Activated CD4-positive, alpha-beta memory T cell treated with anti-CD3 and anti-CD28 coated beads for 36 hours (primary cell): Measurements from ENCODE around the gene GPS1. TPM values are rescaled to one million over a fixed set of nuclear protein-coding genes. Genes with fewer than 3 reads are reported as not detected.

Experiments
- CTCF ChIA-PET: fragments of 350-600 bp; sonication (Branson Sonifier 250); formaldehyde crosslinking; loops from one replicate; lab custom pipeline; 2021; ENCODE audit warnings: antibody characterized with exemption, inconsistent platforms; lab: Charles Lee
- POLR2A ChIA-PET: fragments of 350-600 bp; sonication (Branson Sonifier 250); formaldehyde crosslinking; loops from one replicate; lab custom pipeline; 2021; ENCODE audit warnings: antibody characterized with exemption; lab: Charles Lee
- DNase-seq: peaks from one replicate; pipeline ENCODE4 v3.0.0-alpha.2; 2020
- H3K27ac Mint-ChIP-seq: one replicate; pipeline ENCODE4 v1.8.0; 2021; ENCODE audit warnings: mixed read lengths
- H3K27me3 Mint-ChIP-seq: one replicate; pipeline ENCODE4 v1.8.0; 2021; ENCODE audit warnings: mixed read lengths
- H3K36me3 Mint-ChIP-seq: one replicate; pipeline ENCODE4 v1.8.0; 2021; ENCODE audit warnings: mixed read lengths
- H3K4me1 Mint-ChIP-seq: one replicate; pipeline ENCODE4 v1.8.0; 2021; ENCODE audit warnings: low read depth, mixed read lengths
- H3K4me3 Mint-ChIP-seq: one replicate; pipeline ENCODE4 v1.8.0; 2021; ENCODE audit warnings: mild to moderate bottlenecking, mixed read lengths
- H3K9me3 Mint-ChIP-seq: one replicate; pipeline ENCODE4 v1.8.0; 2021; ENCODE audit warnings: mixed read lengths
- intact Hi-C: fragments of 100-400 bp; cut with micrococcal nuclease; formaldehyde crosslinking; loops from one replicate; pipeline ENCODE4 v1.15.1; 2023
- total RNA-seq, 2 experiments: library from RNA; stranded (reverse); gene quantifications; one replicate each; pipeline ENCODE4 v1.2.3, GENCODE V29; 2021

GPS1 gene
- total RNA-seq, 2 experiments from 2014 or later: 86.8 to 89.1 TPM

- Mint-ChIP-seq H3K27me3 (no peaks in the 10 kb centered on the region), H3K4me3 (peak overlapping the region; percentile 72), H3K36me3 (peaks cover 2% of the 10 kb centered on the region), H3K27ac (peak overlapping the region; percentile 23), H3K9me3 (no peaks in the 10 kb centered on the region), H3K4me1 (peaks cover 9% of the 10 kb centered on the region)
- ChIA-PET POLR2A (interaction anchor here (1.0 kb wide), 1 partner anchor 12 kb away, joined by 3 read pairs; the partner anchor contains the start of genes GPS1 and RFNG), CTCF (interaction anchor here (4.4 kb wide), 1 partner anchor 33 kb away, joined by 17 read pairs; no protein-coding TSS in a partner anchor)
- intact Hi-C loops: loop anchor here (10.0 kb wide), 1 partner anchor 91 kb away; no protein-coding TSS in a partner anchor
- no peak for DNase-seq
Measured at GRCh38 chr17:82063424-82064415, 12.0 kb downstream of the GPS1 start.

GRCh38 chr17:82064433-82065192 is 12.9 kb downstream of the GPS1 start:
- POLR2A ChIA-PET: interaction anchor here (1.0 to 2.3 kb wide), 4 partner anchors 13 to 29 kb away, joined by 3 to 5 read pairs (median 4); partner anchors contain the start of genes DCXR, GPS1 and RFNG
- intact Hi-C loops: loop anchor here (10.0 kb wide), 1 partner anchor 90 kb away; no protein-coding TSS in a partner anchor

GRCh38 chr17:82065193-82065637 is 13.5 kb downstream of the GPS1 start:
- peaks cover 2% of the 10 kb centered on the region for H3K36me3 Mint-ChIP-seq
- no peaks in the 10 kb centered on the region for H3K9me3 Mint-ChIP-seq
- CTCF ChIA-PET: interaction anchor here (0.6 to 4.4 kb wide), 3 partner anchors 35 to 196 kb away, joined by 3 to 17 read pairs (median 3); no protein-coding TSS in a partner anchor
- POLR2A ChIA-PET: interaction anchor here (0.6 to 2.3 kb wide), 6 partner anchors 8 to 33 kb away, joined by 3 to 5 read pairs (median 4); partner anchors contain the start of gene DCXR
- peak overlapping the region; percentile 72 for H3K4me3 Mint-ChIP-seq
- DNase-seq: peak; percentile 39
- no peak overlapping the region for H3K27ac Mint-ChIP-seq
- intact Hi-C loops: loop anchor here (10.0 kb wide), 1 partner anchor 90 kb away; no protein-coding TSS in a partner anchor
- no peaks in the 10 kb centered on the region for H3K27me3 Mint-ChIP-seq
- peaks cover 9% of the 10 kb centered on the region for H3K4me1 Mint-ChIP-seq

More at GRCh38 chr17:82064433-82065192, 12.9 kb downstream of the GPS1 start:
- DNase-seq: no peak
- no peaks in the 10 kb centered on the region for H3K9me3 Mint-ChIP-seq
- H3K27ac Mint-ChIP-seq: peak overlapping the region; percentile 23
- H3K4me3 Mint-ChIP-seq: peak overlapping the region; percentile 72
- CTCF ChIA-PET: interaction anchor here (0.9 to 4.4 kb wide), 2 partner anchors 34 to 105 kb away, joined by 3 to 17 read pairs; no protein-coding TSS in a partner anchor
- H3K36me3 Mint-ChIP-seq: peaks cover 2% of the 10 kb centered on the region
- no peaks in the 10 kb centered on the region for H3K27me3 Mint-ChIP-seq
- peaks cover 9% of the 10 kb centered on the region for H3K4me1 Mint-ChIP-seq

- ChIA-PET CTCF (interaction anchor here (0.6 to 4.4 kb wide), 5 partner anchors 35 to 196 kb away, joined by 3 to 17 read pairs (median 4); no protein-coding TSS in a partner anchor), POLR2A (interaction anchor here (0.6 to 2.3 kb wide), 7 partner anchors 9 to 33 kb away, joined by 3 to 5 read pairs (median 4); partner anchors contain the start of gene DCXR)
- DNase-seq: peak; percentile 78
- H3K4me1 Mint-ChIP-seq: peaks cover 9% of the 10 kb centered on the region
- peak within 1 kb of the TSS; percentile 85 for H3K4me3 Mint-ChIP-seq
- H3K36me3 Mint-ChIP-seq: peaks cover 2% of the 10 kb centered on the region
- no peaks in the 10 kb centered on the region for H3K9me3 Mint-ChIP-seq
- intact Hi-C loops: loop anchor here (10.0 kb wide), 1 partner anchor 89 kb away; no protein-coding TSS in a partner anchor
- peak within 1 kb of the TSS; percentile 82 for H3K27ac Mint-ChIP-seq
- no peaks in the 10 kb centered on the region for H3K27me3 Mint-ChIP-seq
Measured at GRCh38 chr17:82065638-82066303, 14.1 kb downstream of the GPS1 start, which contains the start of gene DUS1L. Gene DUS1L, minus strand, starts transcription at chr17:82065804. Its CDS starts 745 bp downstream, at chr17:82065059.

- POLR2A ChIA-PET: no interaction called here
- intact Hi-C loops: no loop called here
- Mint-ChIP-seq H3K9me3 (no peaks in the 10 kb centered on the region), H3K27ac (no peak overlapping the region), H3K36me3 (no peaks in the 10 kb centered on the region), H3K4me1 (peaks cover 3% of the 10 kb centered on the region), H3K27me3 (no peaks in the 10 kb centered on the region), H3K4me3 (no peak overlapping the region)
- no peak for DNase-seq
- CTCF ChIA-PET: interaction anchor here (1.0 kb wide), 1 partner anchor 135 kb away, joined by 3 read pairs; no protein-coding TSS in a partner anchor
Measured at GRCh38 chr17:82070611-82071010, 18.9 kb downstream of the GPS1 start.

- Mint-ChIP-seq H3K4me3 (no peak overlapping the region), H3K27me3 (no peaks in the 10 kb centered on the region), H3K9me3 (no peaks in the 10 kb centered on the region), H3K27ac (no peak overlapping the region), H3K4me1 (no peaks in the 10 kb centered on the region), H3K36me3 (no peaks in the 10 kb centered on the region)
- ChIA-PET POLR2A (interaction anchor here (0.6 kb wide), 1 partner anchor 166 kb away, joined by 4 read pairs; no protein-coding TSS in a partner anchor), CTCF (interaction anchor here (0.7 kb wide), 1 partner anchor 42 kb away, joined by 3 read pairs; no protein-coding TSS in a partner anchor)
- intact Hi-C loops: no loop called here
- no peak for DNase-seq
Measured at GRCh38 chr17:82072827-82073226, 21.1 kb downstream of the GPS1 start.

- no peaks in the 10 kb centered on the region for H3K4me1 Mint-ChIP-seq
- peaks cover 2% of the 10 kb centered on the region for H3K36me3 Mint-ChIP-seq
- no peak overlapping the region for H3K4me3 Mint-ChIP-seq
- POLR2A ChIA-PET: interaction anchor here (1.0 kb wide), 1 partner anchor 25 kb away, joined by 7 read pairs; the partner anchor contains the start of gene FASN
- DNase-seq: no peak
- intact Hi-C loops: no loop called here
- no peaks in the 10 kb centered on the region for H3K9me3 Mint-ChIP-seq
- H3K27ac Mint-ChIP-seq: no peak overlapping the region
- CTCF ChIA-PET: interaction anchor here (0.7 kb wide), 1 partner anchor 43 kb away, joined by 3 read pairs; no protein-coding TSS in a partner anchor
- H3K27me3 Mint-ChIP-seq: no peaks in the 10 kb centered on the region
Measured at GRCh38 chr17:82073446-82073845, 21.7 kb downstream of the GPS1 start.

GRCh38 chr17:82076018-82076784 is 24.5 kb downstream of the GPS1 start:
- Mint-ChIP-seq H3K4me1 (no peaks in the 10 kb centered on the region), H3K36me3 (peaks cover 8% of the 10 kb centered on the region), H3K9me3 (no peaks in the 10 kb centered on the region), H3K4me3 (no peak overlapping the region), H3K27ac (peak overlapping the region; percentile 2), H3K27me3 (no peaks in the 10 kb centered on the region)
- ChIA-PET POLR2A (interaction anchor here (1.2 kb wide), 1 partner anchor 14 kb away, joined by 3 read pairs; no protein-coding TSS in a partner anchor), CTCF (interaction anchor here (1.6 kb wide), 1 partner anchor 46 kb away, joined by 7 read pairs; no protein-coding TSS in a partner anchor)
- no peak for DNase-seq
- intact Hi-C loops: no loop called here

- no peak overlapping the region for H3K27ac Mint-ChIP-seq
Measured at GRCh38 chr17:82076785-82077591, 25.3 kb downstream of the GPS1 start.

More at GRCh38 chr17:82076785-82077591, 25.3 kb downstream of the GPS1 start:
- no peak for DNase-seq
- intact Hi-C loops: no loop called here
- ChIA-PET CTCF (interaction anchor here (1.6 kb wide), 1 partner anchor 47 kb away, joined by 7 read pairs; no protein-coding TSS in a partner anchor), POLR2A (interaction anchor here (1.2 to 1.4 kb wide), 2 partner anchors 13 to 17 kb away, joined by 3 to 6 read pairs; no protein-coding TSS in a partner anchor)
- H3K9me3 Mint-ChIP-seq: no peaks in the 10 kb centered on the region
- no peak overlapping the region for H3K4me3 Mint-ChIP-seq
- no peaks in the 10 kb centered on the region for H3K4me1 Mint-ChIP-seq
- H3K36me3 Mint-ChIP-seq: peaks cover 10% of the 10 kb centered on the region
- H3K27me3 Mint-ChIP-seq: no peaks in the 10 kb centered on the region
